Tibial nerve (tissue), 4 donors: ENCODE data around the gene PHETA1.
"Not testable (repeated sequence)": the region's sequence is repeated elsewhere in the genome, so short reads cannot be mapped to it uniquely, and the experiment has no call there.

Source experiments
- CTCF ChIP-seq, 5 experiments: fragments of 200-600 bp in 3 of 5; fragments of 450-650 bp in 2 of 5; sonication (generic) in 3 of 5; IDR thresholded peaks; one replicate each; pipeline ENCODE4 v1.5.1; 2016 to 2019; ENCODE audit warnings: antibody characterized with exemption in 5 of 5, mild to moderate bottlenecking in 3 of 5, moderate library complexity in 2 of 5
- EP300 ChIP-seq, 2 donors: sonication (generic); formaldehyde crosslinking; IDR thresholded peaks; one replicate each; pipeline ENCODE4 v1.6.1; 2017; ENCODE audit warnings: antibody characterized with exemption in 2 of 2, mild to moderate bottlenecking in 1 of 2

GRCh38 chr12:111396271-111396670 is 27.4 kb upstream of the PHETA1 start:
- TF ChIP-seq CTCF, EP300 (IDR thresholded peaks at IDR 0.05): not testable (repeated sequence)
